ENCODE measurements around the gene DGKI. TPM values are rescaled to one million over a fixed set of nuclear protein-coding genes. Genes with fewer than 3 reads are reported as not detected.

Gene DGKI
- total and polyA plus RNA-seq, 8 donors: under 0.01 to 5.1 (median 0.20) TPM; not detected in 3

GRCh38 chr7:137695942-137696341 lies 150.8 kb downstream of the DGKI start:
- peak in 1 of 2 donors; percentile 13 for DNase-seq
- Histone ChIP-seq H3K4me1 (no peaks in the 10 kb centered on the region), H3K27me3 (no peaks in the 10 kb centered on the region), H3K4me3 (no peak overlapping the region), H3K9me3 (no peaks in the 10 kb centered on the region), H3K27ac (no peak overlapping the region), H3K36me3 (no peaks in the 10 kb centered on the region)
- WGBS, 5 donors: 22 to 41% (median 33%) methylated on average over 7 of the region's 7 CpGs
- intact Hi-C loops (cut with DNase I; ENCODE audit: low total_unique reads): no loop called here
- TF ChIP-seq CTCF (IDR thresholded peaks at IDR 0.05) (no peak), EP300 (IDR thresholded peaks at IDR 0.05) (no peak), POLR2A (IDR thresholded peaks at IDR 0.05) (no peak), POLR2AphosphoS5 (IDR thresholded peaks at IDR 0.05) (no peak)

- H3K27me3 ChIP-seq: no peaks in the 10 kb centered on the region
- H3K4me1 ChIP-seq: no peaks in the 10 kb centered on the region
- DNase-seq: no peak
- TF ChIP-seq CTCF (IDR thresholded peaks at IDR 0.05) (no peak), EP300 (IDR thresholded peaks at IDR 0.05) (no peak), POLR2AphosphoS5 (IDR thresholded peaks at IDR 0.05) (no peak), POLR2A (IDR thresholded peaks at IDR 0.05) (no peak)
- no peak overlapping the region for H3K27ac ChIP-seq
- 52 to 75% (median 62%) methylated on average over 3 of the region's 3 CpGs for WGBS, 5 donors
- no peaks in the 10 kb centered on the region for H3K36me3 ChIP-seq
- intact Hi-C loops (cut with DNase I; ENCODE audit: low total_unique reads): no loop called here
- H3K9me3 ChIP-seq: no peaks in the 10 kb centered on the region
- H3K4me3 ChIP-seq: no peak overlapping the region
Observed at GRCh38 chr7:137695494-137695893, 151.3 kb downstream of the DGKI start.

- no peaks in the 10 kb centered on the region for H3K9me3 ChIP-seq
- 42 to 66% (median 63%) methylated on average over 2 of the region's 2 CpGs for WGBS, 5 donors
- H3K4me1 ChIP-seq: no peaks in the 10 kb centered on the region
- TF ChIP-seq EP300 (IDR thresholded peaks at IDR 0.05) (no peak), CTCF (IDR thresholded peaks at IDR 0.05) (no peak), POLR2A (IDR thresholded peaks at IDR 0.05) (no peak), POLR2AphosphoS5 (IDR thresholded peaks at IDR 0.05) (no peak)
- no peak overlapping the region for H3K4me3 ChIP-seq
- intact Hi-C loops (cut with DNase I; ENCODE audit: low total_unique reads): no loop called here
- no peaks in the 10 kb centered on the region for H3K27me3 ChIP-seq
- no peaks in the 10 kb centered on the region for H3K36me3 ChIP-seq
- H3K27ac ChIP-seq: no peak overlapping the region
- no peak for DNase-seq
Observed at GRCh38 chr7:137694405-137694804, 152.4 kb downstream of the DGKI start.

- WGBS, 5 donors: 71 to 77% (median 73%) methylated on average over 4 of the region's 4 CpGs
- H3K27me3 ChIP-seq: no peaks in the 10 kb centered on the region
- no peaks in the 10 kb centered on the region for H3K9me3 ChIP-seq
- H3K27ac ChIP-seq: no peak overlapping the region
- TF ChIP-seq CTCF (IDR thresholded peaks at IDR 0.05): no peak
- TF ChIP-seq POLR2AphosphoS5 (IDR thresholded peaks at IDR 0.05): no peak
- TF ChIP-seq POLR2A (IDR thresholded peaks at IDR 0.05): no peak
- no peak for DNase-seq
- no peaks in the 10 kb centered on the region for H3K36me3 ChIP-seq
- no peak overlapping the region for H3K4me3 ChIP-seq
- intact Hi-C loops (cut with DNase I; ENCODE audit: low total_unique reads): no loop called here
- H3K4me1 ChIP-seq: no peaks in the 10 kb centered on the region
Observed at GRCh38 chr7:137692399-137692798, 154.4 kb downstream of the DGKI start.

Data from stomach (tissue), 9 donors.